ENCODE measurements around the gene LPP.

- no peak for TF ChIP-seq EZH2 (optimal IDR thresholded peaks at IDR 0.05; ENCODE audit: low read depth, low read length)
- TF ChIP-seq, protein P1, sequence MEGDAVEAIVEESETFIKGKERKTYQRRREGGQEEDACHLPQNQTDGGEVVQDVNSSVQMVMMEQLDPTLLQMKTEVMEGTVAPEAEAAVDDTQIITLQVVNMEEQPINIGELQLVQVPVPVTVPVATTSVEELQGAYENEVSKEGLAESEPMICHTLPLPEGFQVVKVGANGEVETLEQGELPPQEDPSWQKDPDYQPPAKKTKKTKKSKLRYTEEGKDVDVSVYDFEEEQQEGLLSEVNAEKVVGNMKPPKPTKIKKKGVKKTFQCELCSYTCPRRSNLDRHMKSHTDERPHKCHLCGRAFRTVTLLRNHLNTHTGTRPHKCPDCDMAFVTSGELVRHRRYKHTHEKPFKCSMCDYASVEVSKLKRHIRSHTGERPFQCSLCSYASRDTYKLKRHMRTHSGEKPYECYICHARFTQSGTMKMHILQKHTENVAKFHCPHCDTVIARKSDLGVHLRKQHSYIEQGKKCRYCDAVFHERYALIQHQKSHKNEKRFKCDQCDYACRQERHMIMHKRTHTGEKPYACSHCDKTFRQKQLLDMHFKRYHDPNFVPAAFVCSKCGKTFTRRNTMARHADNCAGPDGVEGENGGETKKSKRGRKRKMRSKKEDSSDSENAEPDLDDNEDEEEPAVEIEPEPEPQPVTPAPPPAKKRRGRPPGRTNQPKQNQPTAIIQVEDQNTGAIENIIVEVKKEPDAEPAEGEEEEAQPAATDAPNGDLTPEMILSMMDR (IDR thresholded peaks at IDR 0.05; ENCODE audit: low read length) = no peak
Measured at GRCh38 chr3:188282871-188283270, 128.9 kb downstream of the LPP start.

Data from MM.1S (cell line).